Rectal smooth muscle tissue (tissue), 1 donor: Measurements from ENCODE around the gene WDPCP.
"Not testable (repeated sequence)": the region's sequence is repeated elsewhere in the genome, so short reads cannot be mapped to it uniquely, and the experiment has no call there.

Experiments used
- H3K27ac ChIP-seq: one replicate; pipeline ENCODE4 v1.7.0; 2013; ENCODE audit warnings: low read depth, low read length, inconsistent platforms
- H3K27me3 ChIP-seq: one replicate; pipeline ENCODE4 v1.7.0; 2013; ENCODE audit warnings: low read length; ENCODE audit not compliant: control insufficient read depth, insufficient read depth
- H3K36me3 ChIP-seq: one replicate; pipeline ENCODE4 v1.7.0; 2013; ENCODE audit warnings: low read length; ENCODE audit not compliant: control insufficient read depth, insufficient read depth
- H3K4me1 ChIP-seq: one replicate; pipeline ENCODE4 v1.7.0; 2013; ENCODE audit warnings: low read length; ENCODE audit not compliant: control insufficient read depth, insufficient read depth
- H3K4me3 ChIP-seq: one replicate; pipeline ENCODE4 v1.7.0; 2013; ENCODE audit warnings: low read length
- H3K9ac ChIP-seq: one replicate; pipeline ENCODE4 v1.7.0; 2013; ENCODE audit warnings: low read length

Gene WDPCP

DNA sequence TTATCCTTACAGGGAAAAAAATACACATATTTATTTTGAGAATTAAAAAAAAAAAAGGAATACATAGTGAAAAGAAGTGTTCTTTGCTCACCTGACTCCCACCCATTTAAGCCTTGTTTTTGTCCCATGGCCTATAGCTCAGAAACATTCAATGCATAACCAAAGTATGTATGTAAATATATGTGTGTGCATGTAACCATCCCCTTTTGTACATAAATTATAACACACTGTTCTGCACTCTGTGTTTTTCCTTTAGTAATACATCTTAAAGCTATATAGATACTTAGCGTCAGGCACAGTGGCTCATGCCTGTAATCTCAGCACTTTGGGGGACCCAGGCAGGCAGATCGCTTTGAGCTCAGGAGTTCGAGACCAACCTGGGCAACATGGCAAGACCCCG is 22.2 kb upstream of the WDPCP start:
- Histone ChIP-seq H3K4me3 (no peak overlapping the region), H3K4me1 (no peaks in the 10 kb centered on the region), H3K27me3 (no peaks in the 10 kb centered on the region), H3K36me3 (peaks cover 5% of the 10 kb centered on the region), H3K27ac (no peak overlapping the region), H3K9ac (no peak overlapping the region)

DNA sequence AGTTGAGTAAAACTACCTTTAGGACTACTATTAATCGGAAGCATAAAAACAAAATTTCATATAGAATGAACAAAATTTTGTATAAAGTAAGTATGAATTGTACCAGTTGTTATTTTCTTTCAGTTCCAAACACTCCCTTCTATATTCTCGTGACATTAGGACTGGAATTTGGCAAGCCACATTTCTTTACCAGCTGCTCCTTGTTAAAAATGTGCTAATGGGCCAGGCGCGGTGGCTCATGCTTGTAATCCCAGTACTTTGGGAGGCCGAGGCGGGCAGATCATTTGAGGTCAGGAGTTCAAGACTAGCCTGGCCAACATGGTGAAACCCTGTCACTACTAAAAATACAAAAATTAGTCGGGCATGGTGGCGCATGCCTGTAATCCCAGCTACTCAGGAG is 20.6 kb upstream of the WDPCP start:
- not testable (repeated sequence) for H3K4me1 ChIP-seq, H3K9ac ChIP-seq, H3K27ac ChIP-seq, H3K4me3 ChIP-seq, H3K27me3 ChIP-seq
- peaks cover 13% of the 10 kb centered on the region for H3K36me3 ChIP-seq

DNA sequence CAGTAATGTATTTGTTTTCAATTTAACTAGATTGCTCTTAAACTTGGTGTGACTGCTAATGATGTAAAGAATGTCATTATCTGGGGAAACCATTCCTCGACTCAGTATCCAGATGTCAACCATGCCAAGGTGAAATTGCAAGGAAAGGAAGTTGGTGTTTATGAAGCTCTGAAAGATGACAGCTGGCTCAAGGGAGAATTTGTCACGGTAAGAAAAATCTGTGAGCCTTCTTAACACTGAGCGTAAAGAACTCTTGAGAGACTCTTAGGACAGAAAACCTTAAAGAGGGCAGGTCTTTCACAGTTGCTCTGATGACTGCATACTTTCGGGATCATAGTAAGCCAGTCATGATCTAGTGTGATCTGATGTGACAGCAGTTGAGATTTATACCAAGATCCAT is 16.4 kb upstream of the WDPCP start:
- H3K4me3 ChIP-seq: no peak overlapping the region

DNA sequence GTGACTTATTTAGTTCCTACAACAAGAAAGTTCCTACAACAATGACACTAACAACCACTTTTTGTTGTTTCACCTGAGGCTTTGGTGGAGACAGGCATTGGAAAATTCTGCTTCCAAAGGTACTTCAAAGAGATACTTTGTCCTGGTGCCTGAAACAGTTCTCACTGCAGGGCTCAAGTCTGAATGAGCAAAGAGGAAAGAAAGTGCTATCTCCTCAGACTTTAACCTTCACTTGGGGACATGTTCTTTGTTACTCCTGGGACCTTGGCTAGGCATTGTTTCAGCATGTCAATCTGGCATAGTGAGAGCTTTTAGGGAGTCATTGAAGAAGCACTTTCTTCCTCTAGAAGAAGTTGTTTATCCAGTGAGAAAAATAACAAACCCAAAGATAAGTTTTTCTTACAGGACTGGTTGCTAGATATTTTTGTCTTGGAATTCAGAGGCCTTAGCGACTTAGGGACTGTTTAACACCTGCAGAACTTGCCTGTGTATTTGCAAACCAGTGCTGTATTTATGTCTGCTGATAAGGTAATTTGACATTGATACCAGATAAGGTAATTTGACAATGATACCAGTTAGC is 12.7 kb upstream of the WDPCP start:
- Histone ChIP-seq H3K27me3 (no peaks in the 10 kb centered on the region), H3K9ac (no peak overlapping the region), H3K27ac (no peak overlapping the region), H3K4me3 (no peak overlapping the region), H3K4me1 (no peaks in the 10 kb centered on the region), H3K36me3 (peaks cover 23% of the 10 kb centered on the region)

More for the DNA sequence above, 16.4 kb upstream of the WDPCP start:
- Histone ChIP-seq H3K9ac (no peak overlapping the region), H3K4me1 (no peaks in the 10 kb centered on the region), H3K36me3 (peaks cover 21% of the 10 kb centered on the region), H3K27me3 (no peaks in the 10 kb centered on the region), H3K27ac (no peak overlapping the region)

DNA sequence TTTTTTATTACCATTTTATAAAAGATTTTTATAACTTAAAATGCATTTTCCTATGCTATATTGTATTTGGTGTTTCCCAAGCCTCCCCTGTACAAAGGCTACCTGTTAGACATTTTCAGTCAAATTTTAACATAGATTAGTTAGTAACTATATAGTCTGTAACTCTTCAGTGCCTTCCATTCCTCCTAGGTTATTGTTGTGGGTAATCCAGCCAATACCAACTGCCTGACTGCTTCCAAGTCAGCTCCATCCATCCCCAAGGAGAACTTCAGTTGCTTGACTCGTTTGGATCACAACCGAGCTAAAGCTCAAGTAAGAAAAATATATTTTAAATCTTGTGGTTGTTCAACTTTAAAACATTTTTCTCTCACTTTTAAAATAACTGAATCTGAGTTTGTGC is 10.7 kb upstream of the WDPCP start:
- H3K27ac ChIP-seq: no peak overlapping the region
- peaks cover 3% of the 10 kb centered on the region for H3K4me1 ChIP-seq

DNA sequence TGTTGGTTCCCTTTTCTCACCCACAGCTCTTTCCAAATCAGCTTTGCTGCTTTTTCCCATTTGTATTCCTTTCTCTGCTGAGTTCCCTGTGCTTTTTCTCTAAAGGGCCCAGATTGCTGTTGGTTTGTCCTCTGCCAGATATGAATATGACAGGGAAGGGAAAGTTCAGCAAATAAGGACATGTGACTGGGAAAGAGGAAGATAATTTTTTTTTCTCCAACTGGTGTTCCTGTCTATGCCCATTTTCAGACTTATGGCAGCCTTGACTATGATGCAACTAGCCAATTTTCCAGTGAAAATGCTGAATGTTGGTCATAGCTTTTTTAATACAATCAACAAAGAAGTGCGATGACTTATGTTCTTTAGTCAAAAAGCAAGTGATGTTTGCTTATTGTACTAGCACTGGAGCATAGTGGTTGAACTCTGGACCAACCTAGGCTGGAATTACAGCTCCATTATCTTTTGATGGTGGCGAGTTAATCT is 8.2 kb upstream of the WDPCP start:
- Histone ChIP-seq H3K4me1 (peaks cover 6% of the 10 kb centered on the region), H3K27me3 (no peaks in the 10 kb centered on the region), H3K4me3 (no peak overlapping the region), H3K9ac (no peak overlapping the region), H3K36me3 (peaks cover 14% of the 10 kb centered on the region), H3K27ac (no peak overlapping the region)

More for the DNA sequence above, 10.7 kb upstream of the WDPCP start:
- Histone ChIP-seq H3K36me3 (peaks cover 14% of the 10 kb centered on the region), H3K27me3 (no peaks in the 10 kb centered on the region), H3K9ac (no peak overlapping the region), H3K4me3 (no peak overlapping the region)

DNA sequence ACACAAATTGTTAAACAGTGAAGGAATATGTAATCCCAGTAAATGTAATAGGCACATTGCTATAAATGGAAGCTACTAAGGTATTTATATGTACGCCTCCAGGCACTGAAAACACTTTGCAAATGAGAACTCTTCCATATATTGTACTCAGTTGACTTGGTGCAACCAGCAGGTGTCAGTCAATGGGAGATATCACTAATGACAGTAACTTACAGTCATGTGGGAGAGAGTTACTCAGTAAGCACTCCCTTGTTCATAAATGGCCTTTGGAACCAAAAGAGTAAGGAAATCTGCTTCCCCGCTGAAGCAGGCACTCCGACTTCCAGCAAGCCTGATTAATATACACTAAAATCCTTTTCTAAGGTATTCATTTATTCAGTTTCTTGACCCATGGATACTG is 6.4 kb upstream of the WDPCP start:
- Histone ChIP-seq H3K27ac (no peak overlapping the region), H3K27me3 (no peaks in the 10 kb centered on the region), H3K9ac (no peak overlapping the region), H3K4me1 (peaks cover 16% of the 10 kb centered on the region), H3K36me3 (peaks cover 6% of the 10 kb centered on the region), H3K4me3 (no peak overlapping the region)

DNA sequence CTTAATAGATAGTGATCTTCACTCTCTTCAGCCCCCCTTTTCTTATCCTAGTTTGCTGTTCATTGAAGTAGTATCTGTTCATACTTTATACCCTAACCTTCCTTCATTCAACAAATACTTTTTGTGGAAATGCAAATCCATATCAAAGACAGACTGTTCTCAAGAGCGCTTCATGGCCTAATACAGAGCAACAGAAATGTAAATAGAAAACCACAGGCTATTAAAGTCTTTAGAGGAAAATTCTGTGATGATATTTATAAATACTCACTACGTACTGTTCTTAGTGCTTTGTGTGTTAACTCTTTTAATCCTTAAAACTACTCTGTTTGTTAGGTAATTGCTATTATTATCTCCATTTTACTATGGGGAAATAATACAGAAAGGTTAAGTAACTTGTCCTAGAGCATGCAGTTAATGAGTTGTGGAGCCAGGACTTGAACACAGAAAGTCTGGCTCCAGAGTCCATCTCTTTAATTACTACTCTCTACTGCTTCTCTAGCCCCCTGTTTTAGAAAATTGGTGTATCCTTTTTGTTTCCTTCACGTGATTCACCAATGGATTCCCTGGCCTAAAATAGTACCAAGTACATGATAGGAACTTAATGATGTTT is 3.4 kb upstream of the WDPCP start:
- H3K4me1 ChIP-seq: peaks cover 20% of the 10 kb centered on the region
- peak overlapping the region; percentile 50 for H3K27ac ChIP-seq
- no peak overlapping the region for H3K4me3 ChIP-seq
- H3K9ac ChIP-seq: no peak overlapping the region
- H3K36me3 ChIP-seq: peaks cover 6% of the 10 kb centered on the region
- H3K27me3 ChIP-seq: no peaks in the 10 kb centered on the region

DNA sequence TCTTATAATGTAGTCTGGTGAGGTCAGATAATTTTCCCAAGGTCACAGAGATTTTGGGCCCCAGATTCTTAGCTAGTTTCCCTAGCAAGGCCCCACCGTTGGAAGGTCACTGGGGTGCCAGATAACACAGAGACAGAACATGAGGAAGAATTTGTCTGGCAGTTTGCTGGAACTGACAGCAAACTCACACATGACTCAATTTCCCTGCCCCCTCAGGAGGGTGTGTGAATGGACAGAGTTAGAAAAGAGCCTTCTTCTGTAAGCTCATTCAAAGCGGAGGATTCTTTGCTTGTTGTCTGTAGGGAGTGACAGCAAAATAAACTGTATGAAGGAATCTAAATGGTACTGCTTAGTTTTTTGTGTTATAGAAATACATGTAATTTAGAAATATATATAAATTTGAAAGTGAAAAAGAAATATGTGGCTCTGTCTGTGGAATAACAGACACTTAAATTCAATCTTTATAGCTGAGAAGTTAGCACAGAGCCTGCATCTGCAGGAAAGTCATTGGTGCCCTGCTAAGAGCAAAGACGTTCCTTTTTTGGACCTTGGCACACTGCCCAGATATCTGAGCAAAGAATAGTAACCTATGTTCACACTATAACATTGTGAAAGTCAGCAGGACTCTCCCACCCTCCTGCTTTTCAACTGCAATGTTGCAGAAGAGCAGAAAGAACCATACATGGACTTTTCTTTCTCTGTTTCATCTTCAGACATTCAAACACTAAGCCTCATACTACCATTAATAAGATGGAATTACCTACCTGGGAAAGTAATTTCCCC is 2.5 kb upstream of the WDPCP start:
- Histone ChIP-seq H3K27ac (peak overlapping the region; percentile 89), H3K9ac (no peak overlapping the region), H3K4me3 (no peak overlapping the region), H3K4me1 (peaks cover 20% of the 10 kb centered on the region), H3K27me3 (no peaks in the 10 kb centered on the region), H3K36me3 (peaks cover 2% of the 10 kb centered on the region)

DNA sequence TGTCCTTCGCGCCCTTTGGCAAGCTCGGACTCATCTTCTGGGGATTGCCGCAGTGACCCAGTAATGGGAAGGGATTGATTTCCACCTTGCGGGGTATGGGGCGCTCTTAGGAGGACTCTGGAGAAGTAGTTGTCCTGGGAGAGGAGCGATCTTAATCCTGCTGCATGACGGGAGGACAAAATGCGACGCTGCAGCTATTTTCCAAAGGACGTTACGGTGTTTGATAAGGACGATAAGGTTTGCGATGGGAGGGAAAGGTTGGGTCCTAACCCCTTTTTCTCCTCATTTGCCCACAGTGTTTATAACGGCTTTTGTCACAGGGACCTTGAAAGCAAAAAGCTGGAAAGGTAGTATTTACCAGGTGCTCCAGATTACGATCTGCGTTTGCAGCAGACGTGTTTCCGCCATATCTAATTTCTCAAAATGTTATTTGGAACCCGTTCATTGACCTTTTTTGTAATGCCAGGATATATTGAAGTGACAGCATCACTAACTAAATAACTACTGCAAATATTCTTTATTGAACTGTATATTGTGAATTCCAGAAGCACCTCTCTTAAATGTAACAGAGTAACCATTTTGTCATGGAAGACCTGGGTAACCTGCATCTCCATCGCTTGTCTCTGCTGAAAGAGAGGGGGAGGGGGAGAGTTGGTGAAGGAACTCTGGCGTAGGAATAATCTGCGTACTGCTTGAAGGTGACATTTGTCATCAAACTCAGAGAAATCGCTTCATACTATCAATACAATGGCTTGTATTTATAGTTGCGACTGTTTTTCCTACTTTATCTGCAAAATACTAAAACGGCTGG is 1.1 kb upstream of the WDPCP start:
- Histone ChIP-seq H3K36me3 (no peaks in the 10 kb centered on the region), H3K4me1 (peaks cover 18% of the 10 kb centered on the region), H3K9ac (peak overlapping the region; percentile 85), H3K4me3 (peak overlapping the region; percentile 98), H3K27ac (peak overlapping the region; percentile 89), H3K27me3 (no peaks in the 10 kb centered on the region)

DNA sequence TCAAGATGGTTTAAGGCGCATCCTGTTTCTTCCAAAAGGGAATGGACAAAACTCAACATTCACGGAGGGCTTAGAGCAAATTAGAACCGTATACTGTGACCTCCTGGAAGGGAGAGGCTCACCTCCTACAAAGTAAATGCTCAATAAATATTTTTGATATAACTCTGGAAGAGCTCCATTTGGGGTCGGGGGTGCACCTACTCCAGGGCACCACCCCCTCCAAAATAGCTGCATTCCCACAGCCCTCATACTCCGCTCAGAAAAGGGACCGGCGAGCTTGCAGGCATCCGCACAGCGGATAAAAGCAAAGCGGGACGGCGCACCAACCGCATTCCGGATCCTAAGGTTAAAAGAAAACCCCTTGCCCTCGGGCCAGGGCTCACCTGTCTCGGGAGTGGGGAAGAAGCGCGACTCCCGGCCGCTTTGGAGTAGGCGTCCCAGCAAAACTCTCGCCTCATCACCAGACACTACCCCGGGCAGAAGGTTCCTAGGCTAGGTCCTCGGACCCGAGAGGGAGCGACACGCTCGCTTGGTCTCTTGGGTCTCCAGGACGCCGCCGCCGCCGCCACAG is 378 bp downstream of the WDPCP start:
- H3K36me3 ChIP-seq: no peaks in the 10 kb centered on the region
- no peak overlapping the region for H3K9ac ChIP-seq
- peak overlapping the region; percentile 98 for H3K4me3 ChIP-seq
- peaks cover 14% of the 10 kb centered on the region for H3K4me1 ChIP-seq
- H3K27ac ChIP-seq: peak overlapping the region; percentile 93
- H3K27me3 ChIP-seq: no peaks in the 10 kb centered on the region

DNA sequence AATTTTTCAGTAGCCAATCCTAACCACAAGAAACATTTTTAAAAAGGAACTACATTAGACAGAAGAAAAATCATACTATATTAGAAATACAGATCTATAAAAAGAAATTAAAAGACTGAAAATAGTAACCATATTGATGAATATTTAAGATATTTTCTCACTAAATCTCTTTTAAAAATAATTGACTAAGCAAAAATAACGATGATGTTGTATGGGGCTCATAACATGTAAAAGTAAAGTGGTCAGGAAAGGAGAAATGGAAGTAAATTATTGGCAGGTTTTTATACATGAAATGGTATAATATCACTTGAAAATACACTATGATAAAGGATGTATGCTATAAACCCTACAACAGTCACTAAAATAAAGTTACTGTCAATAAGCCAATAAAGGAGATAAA is 5.4 kb downstream of the WDPCP start:
- Histone ChIP-seq H3K36me3 (no peaks in the 10 kb centered on the region), H3K4me3 (no peak overlapping the region), H3K27me3 (no peaks in the 10 kb centered on the region), H3K4me1 (peaks cover 3% of the 10 kb centered on the region), H3K9ac (no peak overlapping the region), H3K27ac (no peak overlapping the region)
